Omental fat pad (tissue), 4 donors: Measurements from ENCODE around the gene ADGRG7. TPM values are rescaled to one million over a fixed set of nuclear protein-coding genes. Genes with fewer than 3 reads are reported as not detected.

ENCODE experiments used
- ATAC-seq: fragments of 150-250 bp; one replicate; pipeline ENCODE4 v1.9.1; 2016; ENCODE audit warnings: mild to moderate bottlenecking, moderate library complexity; ENCODE audit not compliant: low FRiP score
- DNase-seq: peaks from one replicate; pipeline ENCODE4 v3.0.0-alpha.2; 2019; ENCODE audit warnings: low spot score
- CTCF ChIP-seq, 3 donors: fragments of 450-650 bp; IDR thresholded peaks; one replicate each; pipeline ENCODE4 v1.5.1; 2016 to 2017; ENCODE audit warnings: antibody characterized with exemption in 3 of 3, mild to moderate bottlenecking in 3 of 3, moderate library complexity in 2 of 3
- total RNA-seq, 4 donors: library from RNA; depleted of rRNA; stranded (reverse); fragments of >200 nt; gene quantifications; one replicate each; pipeline ENCODE4 v1.1.0, GENCODE V29; 2016

Gene ADGRG7
- total RNA-seq, 4 donors from 2014 or later = not detected

- no peak for DNase-seq
- no peak for TF ChIP-seq CTCF (IDR thresholded peaks at IDR 0.05)
- peak; percentile 24 for ATAC-seq
Observed at GRCh38 chr3:100709842-100710260, 100.5 kb downstream of the ADGRG7 start.

- ATAC-seq (peak; percentile 38), DNase-seq (no peak)
- TF ChIP-seq CTCF (IDR thresholded peaks at IDR 0.05) = no peak
Observed at GRCh38 chr3:100710261-100710968, 101.0 kb downstream of the ADGRG7 start.

DNA sequence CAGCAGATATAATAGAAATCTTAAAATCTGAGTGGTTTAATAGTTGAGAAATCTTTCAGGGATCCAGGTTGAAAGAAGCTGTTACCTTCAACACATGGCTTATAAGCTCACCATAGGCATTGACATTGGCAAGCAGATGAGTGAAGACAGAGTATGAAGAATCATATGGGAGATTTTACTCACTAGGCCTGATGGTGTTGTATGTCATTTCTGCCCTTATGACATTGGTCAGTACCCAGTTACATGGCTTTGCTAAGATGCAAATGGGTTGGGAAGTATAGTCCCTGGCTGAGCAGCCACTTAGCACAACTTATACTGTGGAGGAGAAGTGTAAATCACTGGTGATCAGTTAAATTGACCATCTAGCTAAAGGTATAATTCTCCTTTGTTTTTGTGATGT is 105.8 kb downstream of the ADGRG7 start:
- ATAC-seq (no peak), DNase-seq (no peak)
- TF ChIP-seq CTCF (IDR thresholded peaks at IDR 0.05) = no peak

DNA sequence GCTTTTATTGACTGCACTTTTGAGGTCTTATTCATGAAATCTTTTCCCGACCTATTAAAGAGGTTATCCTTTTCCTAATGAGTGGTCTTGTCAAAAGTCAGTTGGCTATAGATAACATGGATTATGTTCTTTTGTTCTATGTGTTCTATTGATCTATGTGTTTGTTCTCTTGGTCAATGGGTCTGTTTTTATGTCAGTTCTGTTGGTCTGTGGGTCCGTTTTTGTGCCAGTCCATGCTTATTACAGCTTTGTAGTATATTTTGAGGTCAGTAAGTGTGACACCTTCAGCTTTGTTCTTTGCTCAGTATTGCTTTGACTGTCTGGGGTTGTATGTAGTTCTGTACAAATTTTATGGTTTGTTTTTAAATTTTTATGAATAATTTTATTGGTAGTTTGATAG is 107.7 kb downstream of the ADGRG7 start:
- no peak for ATAC-seq
- TF ChIP-seq CTCF (IDR thresholded peaks at IDR 0.05) = no peak
- DNase-seq = no peak

- no peak for TF ChIP-seq CTCF (IDR thresholded peaks at IDR 0.05)
- DNase-seq = no peak
- no peak for ATAC-seq
Observed at GRCh38 chr3:100717637-100718487, 108.5 kb downstream of the ADGRG7 start.

- no peak for TF ChIP-seq CTCF (IDR thresholded peaks at IDR 0.05)
- no peak for DNase-seq
- no peak for ATAC-seq
Observed at GRCh38 chr3:100719136-100719535, 109.7 kb downstream of the ADGRG7 start.
